ENCODE measurements around the gene RIPK4.

GRCh38 chr21:41707960-41708330 lies 58.9 kb downstream of the RIPK4 start:
- TF ChIP-seq CTCF (conservative IDR thresholded peaks at IDR 0.05) (no peak), ZFX (IDR thresholded peaks at IDR 0.05) (no peak)
